ENCODE results near the gene SIGLEC14.

DNA sequence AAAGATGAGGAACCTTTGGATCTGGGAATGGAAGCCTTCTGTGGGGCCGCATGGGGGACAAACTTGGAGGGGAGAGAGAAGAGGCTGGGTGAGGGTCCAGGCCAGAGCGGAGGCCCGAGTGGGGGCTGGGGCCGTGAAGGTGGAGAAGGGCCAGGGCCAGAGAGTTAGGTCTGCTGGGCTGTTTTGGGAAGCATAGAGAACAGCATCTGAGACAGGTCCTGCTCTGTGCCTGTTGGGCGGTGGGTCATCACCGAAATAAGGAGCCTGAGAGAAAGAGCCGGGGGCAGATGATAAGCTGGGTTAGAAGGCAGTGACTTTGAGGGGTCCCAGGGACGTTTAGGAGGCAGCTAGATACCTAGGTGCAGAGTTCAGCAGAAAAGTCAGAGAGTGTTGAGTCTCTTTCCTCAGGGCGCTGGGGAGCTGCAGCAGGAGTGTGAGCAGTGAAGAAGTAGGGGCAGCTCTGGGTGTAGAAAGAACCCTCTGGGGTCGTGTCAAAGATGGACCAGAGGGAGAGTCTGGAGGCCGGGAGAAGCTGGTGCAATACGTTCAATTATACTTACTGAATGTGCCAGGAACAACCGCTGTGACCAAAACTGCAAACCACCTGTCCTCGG lies 49.2 kb upstream of the SIGLEC14 start:
- TF ChIP-seq CTCF (tag by site-specific recombination; IDR thresholded peaks at IDR 0.05) (no peak), ZNF747 (tag by site-specific recombination; IDR thresholded peaks at IDR 0.05) (no peak), ZFHX2 (tag by site-specific recombination; conservative IDR thresholded peaks at IDR 0.05) (no peak), ZNF701 (tag by site-specific recombination; IDR thresholded peaks at IDR 0.05) (no peak), MYNN (tag by site-specific recombination; IDR thresholded peaks at IDR 0.05; ENCODE audit: borderline replicate concordance) (no peak), ZNF626 (tag by site-specific recombination; IDR thresholded peaks at IDR 0.05) (no peak), ZNF121 (tag by site-specific recombination; IDR thresholded peaks at IDR 0.05) (no peak), ZNF571 (tag by site-specific recombination; IDR thresholded peaks at IDR 0.05) (no peak), MZF1 (tag by site-specific recombination; IDR thresholded peaks at IDR 0.05; ENCODE audit: borderline replicate concordance) (no peak), ZNF391 (tag by site-specific recombination; IDR thresholded peaks at IDR 0.05; ENCODE audit: borderline replicate concordance, low read depth) (no peak), ZNF223 (tag by site-specific recombination; IDR thresholded peaks at IDR 0.05) (no peak)
- TF ChIP-seq, protein P1, sequence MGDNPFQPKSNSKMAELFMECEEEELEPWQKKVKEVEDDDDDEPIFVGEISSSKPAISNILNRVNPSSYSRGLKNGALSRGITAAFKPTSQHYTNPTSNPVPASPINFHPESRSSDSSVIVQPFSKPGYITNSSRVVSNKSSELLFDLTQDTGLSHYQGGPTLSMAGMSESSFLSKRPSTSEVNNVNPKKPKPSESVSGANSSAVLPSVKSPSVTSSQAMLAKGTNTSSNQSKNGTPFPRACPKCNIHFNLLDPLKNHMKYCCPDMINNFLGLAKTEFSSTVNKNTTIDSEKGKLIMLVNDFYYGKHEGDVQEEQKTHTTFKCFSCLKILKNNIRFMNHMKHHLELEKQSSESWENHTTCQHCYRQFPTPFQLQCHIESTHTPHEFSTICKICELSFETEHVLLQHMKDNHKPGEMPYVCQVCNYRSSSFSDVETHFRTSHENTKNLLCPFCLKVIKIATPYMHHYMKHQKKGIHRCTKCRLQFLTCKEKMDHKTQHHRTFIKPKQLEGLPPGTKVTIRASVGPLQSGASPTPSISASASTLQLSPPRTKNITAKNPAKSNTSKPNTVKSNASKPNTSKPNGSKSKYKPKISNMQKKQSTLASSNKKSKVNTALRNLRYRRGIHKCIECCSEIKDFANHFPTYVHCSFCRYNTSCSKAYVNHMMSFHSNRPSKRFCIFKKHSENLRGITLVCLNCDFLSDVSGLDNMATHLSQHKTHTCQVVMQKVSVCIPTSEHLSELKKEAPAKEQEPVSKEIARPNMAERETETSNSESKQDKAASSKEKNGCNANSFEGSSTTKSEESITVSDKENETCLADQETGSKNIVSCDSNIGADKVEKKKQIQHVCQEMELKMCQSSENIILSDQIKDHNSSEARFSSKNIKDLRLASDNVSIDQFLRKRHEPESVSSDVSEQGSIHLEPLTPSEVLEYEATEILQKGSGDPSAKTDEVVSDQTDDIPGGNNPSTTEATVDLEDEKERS (tag by site-specific recombination; IDR thresholded peaks at IDR 0.05): no peak
- TF ChIP-seq, protein P2, sequence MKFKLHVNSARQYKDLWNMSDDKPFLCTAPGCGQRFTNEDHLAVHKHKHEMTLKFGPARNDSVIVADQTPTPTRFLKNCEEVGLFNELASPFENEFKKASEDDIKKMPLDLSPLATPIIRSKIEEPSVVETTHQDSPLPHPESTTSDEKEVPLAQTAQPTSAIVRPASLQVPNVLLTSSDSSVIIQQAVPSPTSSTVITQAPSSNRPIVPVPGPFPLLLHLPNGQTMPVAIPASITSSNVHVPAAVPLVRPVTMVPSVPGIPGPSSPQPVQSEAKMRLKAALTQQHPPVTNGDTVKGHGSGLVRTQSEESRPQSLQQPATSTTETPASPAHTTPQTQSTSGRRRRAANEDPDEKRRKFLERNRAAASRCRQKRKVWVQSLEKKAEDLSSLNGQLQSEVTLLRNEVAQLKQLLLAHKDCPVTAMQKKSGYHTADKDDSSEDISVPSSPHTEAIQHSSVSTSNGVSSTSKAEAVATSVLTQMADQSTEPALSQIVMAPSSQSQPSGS (tag by site-specific recombination; IDR thresholded peaks at IDR 0.05; ENCODE audit: low read depth): no peak
- TF ChIP-seq, protein P3, sequence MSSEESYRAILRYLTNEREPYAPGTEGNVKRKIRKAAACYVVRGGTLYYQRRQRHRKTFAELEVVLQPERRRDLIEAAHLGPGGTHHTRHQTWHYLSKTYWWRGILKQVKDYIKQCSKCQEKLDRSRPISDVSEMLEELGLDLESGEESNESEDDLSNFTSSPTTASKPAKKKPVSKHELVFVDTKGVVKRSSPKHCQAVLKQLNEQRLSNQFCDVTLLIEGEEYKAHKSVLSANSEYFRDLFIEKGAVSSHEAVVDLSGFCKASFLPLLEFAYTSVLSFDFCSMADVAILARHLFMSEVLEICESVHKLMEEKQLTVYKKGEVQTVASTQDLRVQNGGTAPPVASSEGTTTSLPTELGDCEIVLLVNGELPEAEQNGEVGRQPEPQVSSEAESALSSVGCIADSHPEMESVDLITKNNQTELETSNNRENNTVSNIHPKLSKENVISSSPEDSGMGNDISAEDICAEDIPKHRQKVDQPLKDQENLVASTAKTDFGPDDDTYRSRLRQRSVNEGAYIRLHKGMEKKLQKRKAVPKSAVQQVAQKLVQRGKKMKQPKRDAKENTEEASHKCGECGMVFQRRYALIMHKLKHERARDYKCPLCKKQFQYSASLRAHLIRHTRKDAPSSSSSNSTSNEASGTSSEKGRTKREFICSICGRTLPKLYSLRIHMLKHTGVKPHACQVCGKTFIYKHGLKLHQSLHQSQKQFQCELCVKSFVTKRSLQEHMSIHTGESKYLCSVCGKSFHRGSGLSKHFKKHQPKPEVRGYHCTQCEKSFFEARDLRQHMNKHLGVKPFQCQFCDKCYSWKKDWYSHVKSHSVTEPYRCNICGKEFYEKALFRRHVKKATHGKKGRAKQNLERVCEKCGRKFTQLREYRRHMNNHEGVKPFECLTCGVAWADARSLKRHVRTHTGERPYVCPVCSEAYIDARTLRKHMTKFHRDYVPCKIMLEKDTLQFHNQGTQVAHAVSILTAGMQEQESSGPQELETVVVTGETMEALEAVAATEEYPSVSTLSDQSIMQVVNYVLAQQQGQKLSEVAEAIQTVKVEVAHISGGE (tag by site-specific recombination; conservative IDR thresholded peaks at IDR 0.05; ENCODE audit: low read depth): no peak

Data from HEK293 (cell line).